ENCODE results near the gene AGAP9.
"Not testable (repeated sequence)": the region's sequence is repeated elsewhere in the genome, so short reads cannot be mapped to it uniquely, and the experiment has no call there.

The AGAP9 gene

GRCh38 chr10:47485943-47486342 lies 37.5 kb downstream of the AGAP9 start:
- peak; percentile 88 for DNase-seq (ENCODE audit: low read depth)

GRCh38 chr10:47484786-47485185 lies 38.7 kb downstream of the AGAP9 start:
- not testable (repeated sequence) for DNase-seq (ENCODE audit: low read depth)

- DNase-seq (ENCODE audit: low read depth): peak; percentile 64
Measured at GRCh38 chr10:47483923-47484322, 39.5 kb downstream of the AGAP9 start, which contains the start of gene ANXA8. TSS of gene ANXA8 (minus strand) at chr10:47484115. CDS start at chr10:47483933, 182 bp downstream.

GRCh38 chr10:47482367-47482766 lies 41.1 kb downstream of the AGAP9 start:
- not testable (repeated sequence) for DNase-seq (ENCODE audit: low read depth)

- DNase-seq (ENCODE audit: low read depth): not testable (repeated sequence)
Measured at GRCh38 chr10:47481768-47482181, 41.7 kb downstream of the AGAP9 start.

GRCh38 chr10:47481182-47481766 lies 42.2 kb downstream of the AGAP9 start:
- DNase-seq (ENCODE audit: low read depth): peak; percentile 90

GRCh38 chr10:47480133-47480532 lies 43.3 kb downstream of the AGAP9 start:
- DNase-seq (ENCODE audit: low read depth): not testable (repeated sequence)

- not testable (repeated sequence) for DNase-seq (ENCODE audit: low read depth)
Measured at GRCh38 chr10:47478114-47478513, 45.3 kb downstream of the AGAP9 start.

GRCh38 chr10:47477078-47477477 lies 46.4 kb downstream of the AGAP9 start:
- DNase-seq (ENCODE audit: low read depth): not testable (repeated sequence)

- DNase-seq (ENCODE audit: low read depth): not testable (repeated sequence)
Measured at GRCh38 chr10:47475101-47475500, 48.3 kb downstream of the AGAP9 start.

GRCh38 chr10:47473516-47473915 lies 49.9 kb downstream of the AGAP9 start:
- DNase-seq (ENCODE audit: low read depth): not testable (repeated sequence)

- not testable (repeated sequence) for DNase-seq (ENCODE audit: low read depth)
Measured at GRCh38 chr10:47472647-47473046, 50.8 kb downstream of the AGAP9 start.

GRCh38 chr10:47472072-47472471 lies 51.4 kb downstream of the AGAP9 start:
- not testable (repeated sequence) for DNase-seq (ENCODE audit: low read depth)

- not testable (repeated sequence) for DNase-seq (ENCODE audit: low read depth)
Measured at GRCh38 chr10:47468731-47469528, 54.5 kb downstream of the AGAP9 start.

GRCh38 chr10:47467957-47468356 lies 55.5 kb downstream of the AGAP9 start:
- DNase-seq (ENCODE audit: low read depth): not testable (repeated sequence)

GRCh38 chr10:47467458-47467857 lies 56.0 kb downstream of the AGAP9 start:
- not testable (repeated sequence) for DNase-seq (ENCODE audit: low read depth)

GRCh38 chr10:47465216-47465917 lies 58.1 kb downstream of the AGAP9 start:
- DNase-seq (ENCODE audit: low read depth): peak; percentile 27

- not testable (repeated sequence) for DNase-seq (ENCODE audit: low read depth)
Measured at GRCh38 chr10:47462577-47463358, 60.7 kb downstream of the AGAP9 start.

GRCh38 chr10:47461261-47461687 lies 62.2 kb downstream of the AGAP9 start:
- peak; percentile 91 for DNase-seq (ENCODE audit: low read depth)

- DNase-seq (ENCODE audit: low read depth): peak; percentile 93
Measured at GRCh38 chr10:47458466-47459154, 64.8 kb downstream of the AGAP9 start.

GRCh38 chr10:47457826-47458225 lies 65.6 kb downstream of the AGAP9 start:
- no peak for DNase-seq (ENCODE audit: low read depth)
